Activated CD8-positive, alpha-beta memory T cell treated with anti-CD3 and anti-CD28 coated beads, Interleukin-2, amount 50 U/mL, for 48 hours (primary cell): ENCODE results near the gene TMEM91.
"Not testable (repeated sequence)": the region's sequence is repeated elsewhere in the genome, so short reads cannot be mapped to it uniquely, and the experiment has no call there.

Experiments used
- DNase-seq: peaks from one replicate; pipeline ENCODE4 v3.0.0-alpha.2; 2020

The TMEM91 gene

GRCh38 chr19:41381536-41381935 is 5.2 kb downstream of the TMEM91 start:
- DNase-seq = not testable (repeated sequence)

- DNase-seq = no peak
These were observed 8.0 kb downstream of the TMEM91 start for GRCh38 chr19:41384351-41384750.

GRCh38 chr19:41386442-41386841 is 10.1 kb downstream of the TMEM91 start:
- no peak for DNase-seq

- DNase-seq = no peak
These were observed 15.3 kb downstream of the TMEM91 start for GRCh38 chr19:41391618-41392017.

- DNase-seq = no peak
These were observed 16.4 kb downstream of the TMEM91 start for GRCh38 chr19:41392775-41393174.

- DNase-seq = no peak
These were observed 19.0 kb downstream of the TMEM91 start for GRCh38 chr19:41395355-41395754.

- DNase-seq = peak; percentile 98
These were observed 21.0 kb downstream of the TMEM91 start, which contains the start of the genes BCKDHA and EXOSC5 for GRCh38 chr19:41397086-41398049. TSS of gene BCKDHA (plus strand) at chr19:41397818. CDS start at chr19:41397828, 10 bp downstream. TSS of gene EXOSC5 (minus strand) at chr19:41397359. CDS start at chr19:41397328, 31 bp downstream.

GRCh38 chr19:41398050-41398418 is 21.7 kb downstream of the TMEM91 start:
- no peak for DNase-seq

GRCh38 chr19:41398598-41398997 is 22.3 kb downstream of the TMEM91 start:
- DNase-seq = no peak

- DNase-seq = no peak
These were observed 22.8 kb downstream of the TMEM91 start for GRCh38 chr19:41399091-41399490.

GRCh38 chr19:41399525-41399924 is 23.2 kb downstream of the TMEM91 start:
- DNase-seq = no peak

- DNase-seq = no peak
These were observed 25.1 kb downstream of the TMEM91 start for GRCh38 chr19:41401483-41401882.

- DNase-seq = no peak
These were observed 25.7 kb downstream of the TMEM91 start for GRCh38 chr19:41402010-41402409.

- no peak for DNase-seq
These were observed 27.0 kb downstream of the TMEM91 start for GRCh38 chr19:41403181-41403970.

- DNase-seq = no peak
These were observed 29.4 kb downstream of the TMEM91 start for GRCh38 chr19:41405776-41406175.

- no peak for DNase-seq
These were observed 30.9 kb downstream of the TMEM91 start for GRCh38 chr19:41407271-41407670.

- no peak for DNase-seq
These were observed 31.9 kb downstream of the TMEM91 start for GRCh38 chr19:41408256-41408655.

GRCh38 chr19:41408846-41409245 is 32.5 kb downstream of the TMEM91 start:
- not testable (repeated sequence) for DNase-seq

- DNase-seq = no peak
These were observed 33.0 kb downstream of the TMEM91 start for GRCh38 chr19:41409288-41409687.

- DNase-seq = no peak
These were observed 34.2 kb downstream of the TMEM91 start for GRCh38 chr19:41410336-41411054.

- no peak for DNase-seq
These were observed 35.0 kb downstream of the TMEM91 start for GRCh38 chr19:41411100-41411967.

GRCh38 chr19:41411968-41412265 is 35.6 kb downstream of the TMEM91 start:
- DNase-seq = no peak
